ENCODE data around the gene DNHD1. TPM values are rescaled to one million over a fixed set of nuclear protein-coding genes. Genes with fewer than 3 reads are reported as not detected.

The DNHD1 gene
- total RNA-seq, 1 experiment from 2014 or later = 13.9 TPM

DNA sequence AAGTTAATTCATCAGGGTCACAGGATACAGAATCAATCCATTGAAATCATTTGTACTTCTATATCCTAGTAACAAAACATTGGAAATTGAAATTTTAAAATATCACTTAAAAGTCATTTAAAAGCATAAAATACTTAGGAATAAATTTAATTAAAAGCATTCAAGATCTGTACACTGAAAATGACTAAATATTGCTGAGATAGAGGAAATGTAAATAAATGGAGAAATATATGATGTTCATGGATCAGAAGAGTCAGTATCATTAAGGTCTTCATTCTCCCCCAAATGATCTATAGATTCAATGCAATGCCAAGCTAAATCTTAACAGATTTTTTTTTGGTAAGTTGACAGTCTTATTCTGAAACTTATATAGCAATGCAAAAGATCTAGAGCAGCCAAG, 56.6 kb downstream of the DNHD1 start:
- POLR2A ChIA-PET (ENCODE audit: unreplicated experiment) = no interaction called here

DNA sequence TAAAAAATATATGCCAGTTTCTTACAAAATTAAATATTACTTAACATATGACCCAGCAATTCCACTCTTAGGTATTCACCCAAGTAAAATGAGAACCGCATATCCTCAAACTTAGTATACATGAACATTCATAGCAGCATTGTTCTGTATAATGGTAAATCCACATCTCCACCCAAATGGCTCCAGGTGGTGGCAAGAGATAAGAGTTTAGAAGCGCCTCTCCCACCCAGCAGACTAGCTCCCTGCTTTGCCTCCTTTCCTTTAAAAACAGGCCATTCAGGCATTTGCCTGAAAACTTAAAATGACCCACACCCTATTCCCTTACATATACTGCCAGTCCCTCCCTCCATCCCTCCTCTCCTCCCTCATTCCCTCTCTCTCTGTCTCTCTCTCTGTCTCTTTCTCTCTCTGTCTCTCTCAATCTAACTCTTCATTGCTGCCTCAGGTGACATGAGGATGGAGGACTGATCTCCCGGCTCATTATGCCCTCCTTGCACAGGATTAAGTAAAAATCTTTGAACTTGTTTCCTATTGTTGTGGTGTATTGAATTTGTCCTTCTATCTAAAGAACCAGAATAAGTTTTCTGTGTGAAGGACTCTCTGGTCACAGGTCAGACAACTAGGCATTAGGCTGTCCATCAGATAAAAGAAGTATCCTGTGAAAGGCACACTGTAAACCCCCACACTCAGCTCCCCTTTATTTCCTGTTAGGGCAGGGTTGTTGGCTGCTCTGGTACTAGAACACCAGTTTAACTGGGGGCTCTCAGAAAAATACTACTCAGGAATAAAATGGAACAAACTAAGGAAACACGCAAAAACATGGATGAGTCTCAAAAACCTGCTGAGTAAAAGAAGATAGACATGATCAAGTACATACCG, 58.0 kb downstream of the DNHD1 start:
- H3K4me2 ChIP-seq = no peak overlapping the region
- no peaks in the 10 kb centered on the region for H4K20me1 ChIP-seq (ENCODE audit: insufficient read depth)
- intact Hi-C loops (cut with micrococcal nuclease; ENCODE audit: unreplicated experiment) = no loop called here
- H3K27me3 ChIP-seq (ENCODE audit: insufficient read depth, low read depth) = no peaks in the 10 kb centered on the region
- no peak for DNase-seq
- no peaks in the 10 kb centered on the region for H3K9me2 ChIP-seq (ENCODE audit: insufficient read depth)
- H3K4me3 ChIP-seq = no peak overlapping the region
- H3K27ac ChIP-seq = no peak overlapping the region
- POLR2A ChIA-PET (ENCODE audit: unreplicated experiment) = no interaction called here
- CTCF ChIA-PET = no interaction called here
- BruUV-seq (replicated peaks) = no TSS peak
- H2AFZ ChIP-seq = no peak overlapping the region
- H3K36me3 ChIP-seq (ENCODE audit: low read depth) = no peaks in the 10 kb centered on the region
- no peaks in the 10 kb centered on the region for H3K4me1 ChIP-seq (replicated peaks; ENCODE audit: insufficient read depth)
- no peaks in the 10 kb centered on the region for H3F3A ChIP-seq (ENCODE audit: insufficient read depth, low read depth)
- TF ChIP-seq EZH2 (IDR thresholded peaks at IDR 0.05; ENCODE audit: low read depth) = no peak
- TF ChIP-seq, protein P1, sequence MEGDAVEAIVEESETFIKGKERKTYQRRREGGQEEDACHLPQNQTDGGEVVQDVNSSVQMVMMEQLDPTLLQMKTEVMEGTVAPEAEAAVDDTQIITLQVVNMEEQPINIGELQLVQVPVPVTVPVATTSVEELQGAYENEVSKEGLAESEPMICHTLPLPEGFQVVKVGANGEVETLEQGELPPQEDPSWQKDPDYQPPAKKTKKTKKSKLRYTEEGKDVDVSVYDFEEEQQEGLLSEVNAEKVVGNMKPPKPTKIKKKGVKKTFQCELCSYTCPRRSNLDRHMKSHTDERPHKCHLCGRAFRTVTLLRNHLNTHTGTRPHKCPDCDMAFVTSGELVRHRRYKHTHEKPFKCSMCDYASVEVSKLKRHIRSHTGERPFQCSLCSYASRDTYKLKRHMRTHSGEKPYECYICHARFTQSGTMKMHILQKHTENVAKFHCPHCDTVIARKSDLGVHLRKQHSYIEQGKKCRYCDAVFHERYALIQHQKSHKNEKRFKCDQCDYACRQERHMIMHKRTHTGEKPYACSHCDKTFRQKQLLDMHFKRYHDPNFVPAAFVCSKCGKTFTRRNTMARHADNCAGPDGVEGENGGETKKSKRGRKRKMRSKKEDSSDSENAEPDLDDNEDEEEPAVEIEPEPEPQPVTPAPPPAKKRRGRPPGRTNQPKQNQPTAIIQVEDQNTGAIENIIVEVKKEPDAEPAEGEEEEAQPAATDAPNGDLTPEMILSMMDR (conservative IDR thresholded peaks at IDR 0.05) = no peak
- H3K9me3 ChIP-seq (ENCODE audit: insufficient read depth, low read depth) = no peaks in the 10 kb centered on the region
- no peaks in the 10 kb centered on the region for H3K79me2 ChIP-seq (ENCODE audit: low read depth)

More for the DNA sequence above, 56.6 kb downstream of the DNHD1 start:
- Histone ChIP-seq H3K27me3 (ENCODE audit: insufficient read depth, low read depth) (no peaks in the 10 kb centered on the region), H3K4me2 (no peak overlapping the region), H3K9me2 (ENCODE audit: insufficient read depth) (no peaks in the 10 kb centered on the region), H4K20me1 (ENCODE audit: insufficient read depth) (no peaks in the 10 kb centered on the region), H3K4me3 (no peak overlapping the region), H3K79me2 (ENCODE audit: low read depth) (no peaks in the 10 kb centered on the region), H3K9me3 (ENCODE audit: insufficient read depth, low read depth) (no peaks in the 10 kb centered on the region), H3K4me1 (replicated peaks; ENCODE audit: insufficient read depth) (no peaks in the 10 kb centered on the region), H3K36me3 (ENCODE audit: low read depth) (no peaks in the 10 kb centered on the region), H3F3A (ENCODE audit: insufficient read depth, low read depth) (no peaks in the 10 kb centered on the region), H3K27ac (no peak overlapping the region), H2AFZ (no peak overlapping the region)
- no TSS peak for BruUV-seq (replicated peaks)
- TF ChIP-seq EZH2 (IDR thresholded peaks at IDR 0.05; ENCODE audit: low read depth) = no peak
- TF ChIP-seq, protein P1 (conservative IDR thresholded peaks at IDR 0.05) = no peak
- CTCF ChIA-PET = no interaction called here
- intact Hi-C loops (cut with micrococcal nuclease; ENCODE audit: unreplicated experiment) = no loop called here
- no peak for DNase-seq

DNA sequence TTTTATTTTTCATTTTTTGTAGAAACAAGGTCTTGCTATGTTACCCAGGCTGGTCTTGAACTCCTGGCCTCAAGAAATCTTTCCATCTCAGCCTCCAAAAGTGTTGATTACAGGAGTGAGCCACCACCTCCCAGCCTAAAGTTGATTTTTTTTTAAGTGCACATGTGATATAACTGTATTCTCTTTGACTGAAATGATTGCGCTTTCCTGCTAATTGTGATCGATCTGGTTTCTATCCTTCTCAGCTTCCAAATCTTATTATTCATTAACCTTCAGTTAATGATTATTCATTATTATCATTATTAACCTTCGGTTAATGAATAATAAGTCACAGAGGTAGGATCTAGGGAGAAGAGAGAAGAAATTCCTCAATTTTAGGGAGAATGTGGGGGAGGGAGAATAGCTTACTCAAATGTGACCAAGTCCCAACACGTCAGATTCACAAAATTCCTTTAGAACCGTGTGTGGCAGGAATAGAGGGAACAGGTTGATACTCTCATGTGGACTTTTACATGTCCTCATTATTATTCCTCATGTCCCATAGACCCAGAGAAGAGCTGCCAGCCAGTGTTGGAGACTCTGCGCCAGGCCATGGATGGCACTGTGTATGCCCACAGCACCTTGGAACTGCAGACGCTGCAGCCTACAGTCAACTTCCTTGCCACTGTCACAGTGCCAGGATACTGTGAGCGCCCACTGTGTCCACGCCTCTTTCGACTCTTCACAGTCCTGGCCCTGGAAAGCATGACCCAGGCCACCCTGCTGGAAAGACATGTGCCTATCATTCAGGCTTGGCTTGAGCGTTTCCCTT, 59.3 kb downstream of the DNHD1 start:
- intact Hi-C loops (cut with micrococcal nuclease; ENCODE audit: unreplicated experiment) = no loop called here
- Histone ChIP-seq H3K4me3 (no peak overlapping the region), H3K9me2 (ENCODE audit: insufficient read depth) (no peaks in the 10 kb centered on the region), H4K20me1 (ENCODE audit: insufficient read depth) (no peaks in the 10 kb centered on the region), H3K4me1 (replicated peaks; ENCODE audit: insufficient read depth) (no peaks in the 10 kb centered on the region), H3F3A (ENCODE audit: insufficient read depth, low read depth) (no peaks in the 10 kb centered on the region), H2AFZ (no peak overlapping the region), H3K79me2 (ENCODE audit: low read depth) (no peaks in the 10 kb centered on the region), H3K27ac (no peak overlapping the region), H3K27me3 (ENCODE audit: insufficient read depth, low read depth) (no peaks in the 10 kb centered on the region), H3K36me3 (ENCODE audit: low read depth) (no peaks in the 10 kb centered on the region), H3K9me3 (ENCODE audit: insufficient read depth, low read depth) (no peaks in the 10 kb centered on the region), H3K4me2 (no peak overlapping the region)
- POLR2A ChIA-PET (ENCODE audit: unreplicated experiment) = no interaction called here
- no peak for DNase-seq
- CTCF ChIA-PET = no interaction called here
- no TSS peak for BruUV-seq (replicated peaks)
- TF ChIP-seq, protein P1 (conservative IDR thresholded peaks at IDR 0.05) = no peak
- no peak for TF ChIP-seq EZH2 (IDR thresholded peaks at IDR 0.05; ENCODE audit: low read depth)

All from PC-9 (cell line).